Stimulated activated CD8-positive, alpha-beta memory T cell treated with anti-CD3 and anti-CD28 coated beads, Interleukin-7, amount 100 ng/mL, for 48 hours (primary cell): ENCODE data around the gene OR1M1.
"Not testable (repeated sequence)": the region's sequence is repeated elsewhere in the genome, so short reads cannot be mapped to it uniquely, and the experiment has no call there.

Experiments
- DNase-seq, 2 donors: peaks; one replicate each; pipeline ENCODE4 v3.0.0-alpha.2; 2020; ENCODE audit warnings: low read depth in 1 of 2; ENCODE audit errors: extremely low read depth in 1 of 2

OR1M1 gene, protein sequence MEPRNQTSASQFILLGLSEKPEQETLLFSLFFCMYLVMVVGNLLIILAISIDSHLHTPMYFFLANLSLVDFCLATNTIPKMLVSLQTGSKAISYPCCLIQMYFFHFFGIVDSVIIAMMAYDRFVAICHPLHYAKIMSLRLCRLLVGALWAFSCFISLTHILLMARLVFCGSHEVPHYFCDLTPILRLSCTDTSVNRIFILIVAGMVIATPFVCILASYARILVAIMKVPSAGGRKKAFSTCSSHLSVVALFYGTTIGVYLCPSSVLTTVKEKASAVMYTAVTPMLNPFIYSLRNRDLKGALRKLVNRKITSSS

DNA sequence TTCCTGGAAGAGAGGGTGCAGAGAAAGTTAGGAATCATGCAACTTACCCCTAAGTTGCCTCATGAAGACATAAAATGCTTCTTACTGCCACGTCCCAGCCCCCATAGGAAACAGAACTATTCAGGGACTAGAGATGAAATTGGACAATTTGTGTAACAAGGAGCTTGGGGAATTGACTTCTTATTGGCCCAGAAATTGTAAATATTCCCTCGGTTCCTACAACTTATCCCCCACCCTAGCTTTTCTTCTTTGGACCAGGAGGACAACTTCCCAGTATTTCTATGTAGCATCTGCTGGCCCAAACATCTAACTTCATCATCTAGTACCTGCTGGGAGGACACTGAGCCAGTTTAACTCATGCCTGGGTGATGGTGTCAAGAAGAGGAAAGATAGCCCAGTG is at the start of gene OR1M1:
Gene OR1M1 (plus strand): TSS at position 301 of the 400 bp plus-strand sequence. CDS start 6,184 bp downstream, outside the sequence.
- no peak for DNase-seq

DNA sequence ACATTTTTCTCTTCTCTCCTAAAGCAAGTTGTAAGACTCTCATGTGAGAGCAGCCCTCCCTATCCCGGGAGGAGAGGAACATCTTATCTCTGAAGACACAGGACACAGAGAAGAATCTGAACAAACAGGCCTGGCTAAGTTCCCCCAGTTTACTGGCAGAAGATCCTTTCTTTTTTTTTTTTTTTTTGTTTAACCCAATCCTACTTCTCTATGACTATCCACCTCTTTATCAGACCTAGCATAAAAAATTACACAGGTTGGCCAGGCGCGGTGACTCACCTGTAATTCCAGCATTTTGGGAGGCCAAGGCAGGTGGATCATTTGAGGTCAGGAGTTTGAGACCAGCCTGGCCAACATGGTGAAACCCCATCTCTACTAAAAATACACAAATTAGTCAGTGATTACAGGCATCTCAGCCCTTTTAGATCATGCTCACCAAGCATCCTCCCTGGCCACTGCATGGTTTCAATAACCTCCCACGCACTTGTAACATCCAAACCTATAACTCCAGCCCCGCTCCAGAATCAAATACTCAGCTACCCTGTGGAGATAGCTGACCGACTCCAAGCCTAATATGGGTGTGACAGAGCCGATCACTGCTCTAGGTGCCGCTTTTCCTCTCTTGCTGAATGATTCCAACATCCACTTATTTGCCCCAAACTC is 49.3 kb upstream of the OR1M1 start:
- DNase-seq: no peak

DNA sequence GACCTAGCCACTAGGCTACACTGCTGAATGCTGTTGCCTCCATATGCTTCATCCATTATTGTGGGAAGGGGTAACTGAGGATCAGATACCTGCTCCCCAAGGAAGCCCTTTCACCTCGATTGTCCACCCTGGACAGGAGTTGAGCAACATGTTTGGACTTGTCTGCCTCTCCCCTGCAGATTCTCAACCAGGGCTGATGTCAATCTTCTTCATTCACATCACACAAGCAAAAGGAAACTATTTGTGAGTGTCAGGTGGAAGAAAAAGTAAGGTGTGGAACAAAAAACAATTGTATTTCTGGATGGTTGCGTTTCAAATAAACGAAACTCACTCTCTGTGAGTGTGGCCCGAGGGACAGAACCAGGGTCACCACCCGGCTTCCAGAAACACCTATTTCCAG is 47.1 kb upstream of the OR1M1 start:
- DNase-seq: no peak

DNA sequence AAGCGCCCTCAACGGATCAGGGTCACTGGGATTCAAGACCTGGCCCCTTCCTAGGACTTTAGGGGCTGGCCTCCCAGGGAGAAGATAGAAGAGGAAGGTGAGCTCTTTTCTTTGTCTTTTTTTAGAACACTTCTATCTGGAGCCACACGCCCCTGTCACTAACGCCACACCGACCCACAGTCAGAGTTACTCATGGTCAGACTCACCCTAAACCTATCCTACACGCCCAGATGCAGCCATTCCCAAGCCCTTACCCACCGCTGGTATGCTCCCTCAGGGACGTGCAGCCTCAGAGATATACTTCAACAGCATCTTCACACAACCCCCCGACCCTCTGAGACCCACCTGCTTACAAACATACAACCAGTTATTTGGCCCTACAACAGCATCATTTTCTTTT is 46.7 kb upstream of the OR1M1 start:
- no peak for DNase-seq

DNA sequence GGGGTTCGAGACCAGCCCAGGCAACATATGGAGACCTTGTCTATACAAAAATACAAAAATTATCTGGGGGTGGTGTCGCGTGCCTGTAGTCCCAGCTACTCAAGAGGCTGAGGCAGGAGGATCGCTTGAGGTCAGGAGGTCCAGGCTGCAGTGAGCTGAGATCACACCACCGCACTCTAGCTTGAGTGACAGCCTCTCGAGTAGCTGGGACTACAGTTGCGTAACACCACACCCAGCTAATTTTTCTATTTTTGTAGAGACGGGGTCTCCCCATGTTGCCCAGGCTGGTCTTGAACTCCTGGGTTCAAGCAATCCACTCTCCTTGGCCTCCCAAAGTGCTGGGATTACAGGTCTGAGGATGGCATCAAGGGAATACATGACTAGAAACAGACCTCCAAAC is 45.8 kb upstream of the OR1M1 start:
- no peak for DNase-seq

DNA sequence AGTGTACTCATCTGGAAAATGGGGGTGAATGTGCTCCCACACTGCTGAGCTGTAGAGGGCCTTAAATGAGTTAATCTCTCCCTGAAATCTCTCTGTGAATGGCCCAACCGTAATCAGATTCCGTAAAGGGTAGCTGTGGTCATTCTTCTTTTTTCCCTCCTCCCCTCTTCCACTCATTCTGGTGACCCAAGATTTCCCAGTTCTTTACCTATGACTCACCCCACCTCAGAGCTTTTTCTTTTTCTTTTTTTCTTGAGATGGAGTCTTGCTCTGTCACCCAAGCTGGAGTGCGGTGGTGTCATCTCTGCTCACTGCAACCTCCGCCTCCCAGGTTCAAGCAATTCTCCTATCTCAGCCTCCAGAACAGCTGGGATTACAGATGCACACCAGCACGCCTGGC is 43.3 kb upstream of the OR1M1 start:
- DNase-seq: no peak

DNA sequence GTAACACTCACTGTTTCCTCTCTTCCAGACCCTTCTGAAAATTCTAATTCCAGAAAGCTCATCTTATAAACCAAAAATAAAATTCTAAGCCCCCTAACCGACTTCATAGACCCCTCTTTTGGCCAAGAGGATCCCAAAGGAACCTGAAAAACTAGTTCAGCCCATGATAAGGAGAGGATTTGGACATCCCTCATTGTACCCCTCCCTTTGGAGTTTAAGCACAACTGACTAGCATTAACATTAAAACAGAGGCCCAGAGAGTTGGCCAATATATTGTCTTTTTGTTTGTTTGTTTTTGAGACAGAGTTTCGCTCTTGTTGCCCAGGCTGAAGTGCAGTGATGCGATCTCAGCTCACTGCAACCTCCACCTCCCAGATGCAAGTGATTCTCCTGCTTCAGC is 42.4 kb upstream of the OR1M1 start:
- DNase-seq: no peak

DNA sequence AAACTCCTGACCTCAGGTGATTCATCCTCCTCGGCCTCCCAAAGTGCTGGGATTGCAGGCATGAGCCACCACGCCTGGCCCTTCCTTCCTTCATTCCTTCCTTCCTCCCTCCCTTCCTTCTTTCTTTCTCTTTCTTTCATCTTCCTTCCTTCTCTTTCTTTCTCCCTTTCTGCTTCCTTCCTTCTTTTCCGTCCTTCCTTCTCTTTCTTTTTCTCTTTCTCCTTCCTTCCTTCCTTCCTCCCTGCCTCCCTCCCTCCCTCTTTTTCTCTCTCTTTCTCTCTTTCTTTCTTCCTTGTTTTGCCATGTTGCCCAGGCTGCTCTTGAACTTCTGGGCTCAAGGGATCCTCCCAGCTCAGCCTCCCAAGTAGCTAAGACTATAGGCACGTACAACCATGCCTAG is 40.2 kb upstream of the OR1M1 start:
- no peak for DNase-seq

DNA sequence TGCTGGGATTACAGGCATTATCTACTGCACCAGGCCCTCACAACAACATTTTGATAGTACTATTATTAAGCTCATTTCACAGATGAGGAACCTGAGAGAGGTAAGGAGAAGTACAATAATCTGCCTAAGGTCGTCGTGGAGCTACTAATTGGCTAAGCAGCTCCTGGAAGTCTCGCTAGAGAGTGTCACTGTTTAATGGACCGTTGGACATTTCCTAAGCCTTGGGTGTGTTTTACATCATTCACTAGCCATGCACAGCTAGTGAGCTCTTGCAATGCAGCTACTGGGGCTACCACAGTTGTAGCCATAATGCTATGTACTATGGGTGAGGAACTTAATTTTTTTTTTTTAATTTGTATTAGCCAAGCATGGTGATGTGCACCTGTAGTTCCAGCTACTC is 34.0 kb upstream of the OR1M1 start:
- no peak for DNase-seq

DNA sequence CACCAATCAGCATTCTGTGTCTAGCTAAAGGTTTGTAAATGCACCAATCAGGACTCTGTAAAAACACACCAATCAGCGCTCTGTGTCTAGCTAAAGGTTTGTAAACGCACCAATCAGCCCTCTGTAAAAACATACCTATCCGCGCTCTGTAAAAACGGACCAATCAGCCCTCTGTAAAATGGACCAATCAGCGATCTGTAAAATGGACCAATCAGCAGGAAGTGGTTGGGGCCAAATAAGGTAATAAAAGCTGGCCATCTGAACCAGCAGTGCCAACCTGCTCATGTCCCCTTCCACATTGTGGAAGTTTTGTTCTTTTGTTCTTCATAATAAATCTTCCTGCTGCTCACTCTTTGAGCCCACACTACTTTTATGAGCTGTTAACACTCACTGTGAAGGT is 33.2 kb upstream of the OR1M1 start:
- DNase-seq: not testable (repeated sequence)

DNA sequence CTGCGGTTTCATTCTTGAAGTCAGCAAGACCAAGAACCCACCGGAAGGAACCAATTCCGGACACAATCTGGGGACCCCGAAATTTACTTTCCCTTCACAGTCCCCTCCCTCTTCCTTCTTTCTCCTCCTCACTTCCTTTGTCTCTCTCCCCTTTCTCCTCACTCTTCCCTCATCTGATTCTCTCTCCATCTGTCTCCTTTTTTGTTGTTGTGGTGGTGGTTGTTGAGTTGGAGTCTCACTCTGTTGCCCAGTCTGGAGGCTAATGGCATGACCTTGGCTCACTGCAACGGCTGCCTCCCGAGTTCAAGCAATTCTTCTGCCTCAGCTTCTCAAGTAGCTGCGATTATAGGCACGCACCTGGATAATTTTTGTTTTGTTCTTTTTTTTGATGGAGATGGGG is 32.7 kb upstream of the OR1M1 start:
- no peak for DNase-seq

DNA sequence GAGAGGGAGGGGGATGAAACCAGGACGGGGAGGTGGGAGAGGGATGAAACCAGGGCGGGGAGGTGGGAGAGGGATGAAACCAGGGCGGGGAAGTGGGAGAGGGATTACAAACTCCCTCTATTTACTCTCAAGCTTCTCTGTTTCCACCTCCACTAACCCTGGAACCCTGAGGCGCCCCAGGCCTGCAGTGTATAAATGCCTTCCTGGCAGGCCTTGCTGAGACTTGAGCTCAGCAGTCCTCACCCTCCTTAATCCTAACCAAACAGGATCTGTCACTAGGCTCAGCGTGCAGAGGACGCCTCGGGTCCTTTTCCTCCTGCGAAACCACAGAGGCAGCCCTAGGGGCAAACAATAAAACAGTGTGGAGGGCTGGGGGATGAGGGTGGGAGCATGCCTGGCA is 32.1 kb upstream of the OR1M1 start:
- no peak for DNase-seq

DNA sequence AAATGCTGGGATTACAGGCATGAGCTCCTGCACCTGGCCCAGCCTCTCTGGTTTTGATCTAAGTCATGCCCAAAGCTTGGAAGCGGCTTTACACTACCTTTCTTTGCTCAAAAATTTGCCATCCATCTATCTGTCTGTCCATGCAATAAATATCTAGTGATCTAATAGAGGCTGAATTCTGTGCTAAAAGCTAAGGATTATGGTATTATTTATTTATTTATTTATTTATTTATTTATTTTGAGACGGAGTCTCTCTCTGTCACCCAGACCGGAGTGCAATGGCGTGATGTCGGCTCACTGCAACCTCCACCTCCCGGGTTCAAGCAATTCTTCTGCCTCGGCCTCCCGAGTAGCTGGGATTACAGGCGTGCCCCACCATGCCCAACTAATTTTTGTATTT is 30.7 kb upstream of the OR1M1 start:
- not testable (repeated sequence) for DNase-seq

DNA sequence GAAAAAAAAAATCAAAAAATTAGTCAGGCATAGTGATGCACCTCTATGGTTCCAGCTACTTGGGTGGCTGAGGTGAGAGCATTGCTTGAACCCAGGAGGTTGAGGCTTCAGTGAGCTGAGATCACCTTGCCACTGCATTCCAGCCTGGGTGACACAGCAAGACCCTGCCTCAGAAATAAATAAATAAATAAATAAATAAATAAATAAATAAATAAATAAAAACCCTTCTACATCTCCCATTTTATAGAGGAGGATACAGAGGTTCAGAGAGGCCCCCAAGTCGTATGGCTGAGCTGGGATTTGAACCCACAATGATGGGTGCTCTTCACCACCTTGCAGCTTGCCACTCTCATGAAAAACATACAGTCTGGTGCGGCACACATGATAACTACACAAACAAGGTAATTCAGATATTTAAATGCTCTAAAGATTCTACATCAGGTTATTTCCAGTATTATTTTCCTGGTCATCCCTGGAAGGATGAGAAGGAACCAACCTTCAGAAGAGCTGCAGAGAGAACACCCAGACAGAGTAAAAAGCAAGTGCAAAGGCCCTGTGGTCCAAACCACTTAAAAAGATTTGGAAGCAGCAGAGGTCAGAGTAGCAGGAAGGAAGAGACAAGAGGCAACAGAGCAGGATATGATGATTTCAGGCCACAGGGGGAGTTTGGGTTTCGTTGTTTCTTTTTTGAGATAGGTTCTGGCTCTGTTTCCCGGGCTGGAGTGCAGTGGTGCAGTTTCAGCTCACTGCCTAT is 29.2 kb upstream of the OR1M1 start:
- no peak for DNase-seq

DNA sequence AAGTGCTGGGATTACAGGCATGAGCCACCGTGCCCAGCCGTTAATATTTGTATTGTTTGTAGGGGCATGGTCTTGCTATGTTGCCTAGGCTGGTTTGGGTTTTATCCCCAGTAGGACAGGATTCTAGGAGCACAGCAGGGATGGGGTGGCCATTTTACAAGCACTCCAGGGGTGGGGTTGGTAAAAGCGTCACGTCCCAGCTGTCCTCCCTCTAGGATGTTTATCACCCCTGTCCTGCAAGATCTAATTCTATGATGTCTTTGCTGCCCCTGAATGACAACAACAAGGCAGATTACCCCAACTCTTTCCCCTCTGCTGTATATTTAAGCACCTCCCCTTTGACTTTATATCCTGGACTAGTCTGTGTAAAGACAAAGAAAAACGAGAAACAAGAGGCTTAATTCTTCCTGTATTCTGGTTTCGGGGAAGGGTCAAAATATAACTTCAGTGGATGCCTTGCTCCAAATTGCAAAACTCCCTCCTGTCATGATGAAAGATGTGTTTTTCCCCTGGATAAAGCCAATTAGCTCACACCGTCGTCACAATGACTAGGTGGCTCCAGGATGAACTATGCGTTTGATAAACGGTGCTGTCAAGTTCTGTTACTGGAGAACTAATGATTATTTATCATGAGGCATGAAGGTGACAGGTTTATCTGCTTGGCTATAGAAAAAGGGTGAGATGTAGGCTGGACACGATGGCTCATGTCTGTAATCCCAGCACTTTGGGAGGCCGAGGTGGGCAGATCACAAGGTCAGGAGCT is 27.8 kb upstream of the OR1M1 start:
- DNase-seq: no peak

DNA sequence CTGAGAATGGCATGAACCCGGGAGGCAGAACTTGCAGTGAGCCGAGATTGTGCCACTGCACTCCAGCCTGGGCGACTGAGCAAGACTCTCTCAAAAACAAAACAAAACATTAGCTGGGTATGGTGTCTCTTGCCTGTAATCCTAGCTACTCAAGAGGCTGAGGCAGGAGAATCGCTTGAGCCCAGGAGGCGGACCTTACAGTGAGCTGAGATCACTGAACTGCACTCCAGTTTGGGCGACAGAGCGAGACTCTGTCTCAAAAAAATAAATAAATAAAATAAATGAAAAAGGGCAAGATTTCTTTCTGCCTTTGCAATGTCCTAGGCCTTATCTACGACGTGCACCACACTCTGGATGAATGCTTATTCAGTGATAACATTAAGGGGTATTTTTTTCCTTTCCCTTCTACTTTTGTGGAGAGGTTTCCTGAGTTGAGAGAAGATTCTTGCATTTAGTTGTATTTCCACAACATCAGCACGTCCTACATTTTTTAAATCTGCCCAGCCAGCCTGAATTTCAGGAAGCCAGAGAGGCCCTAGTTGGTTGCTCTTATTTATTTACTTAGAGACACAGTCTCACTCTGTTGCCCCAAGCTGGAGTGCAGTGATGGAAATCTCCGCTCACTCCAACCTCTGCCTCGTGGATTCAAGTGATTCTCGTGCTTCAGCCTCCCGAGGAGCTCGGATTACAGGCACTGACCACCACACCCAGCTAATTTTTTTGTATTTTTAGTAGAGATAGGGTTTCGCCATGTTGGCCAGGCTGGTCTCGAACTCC is 26.1 kb upstream of the OR1M1 start:
- no peak for DNase-seq

DNA sequence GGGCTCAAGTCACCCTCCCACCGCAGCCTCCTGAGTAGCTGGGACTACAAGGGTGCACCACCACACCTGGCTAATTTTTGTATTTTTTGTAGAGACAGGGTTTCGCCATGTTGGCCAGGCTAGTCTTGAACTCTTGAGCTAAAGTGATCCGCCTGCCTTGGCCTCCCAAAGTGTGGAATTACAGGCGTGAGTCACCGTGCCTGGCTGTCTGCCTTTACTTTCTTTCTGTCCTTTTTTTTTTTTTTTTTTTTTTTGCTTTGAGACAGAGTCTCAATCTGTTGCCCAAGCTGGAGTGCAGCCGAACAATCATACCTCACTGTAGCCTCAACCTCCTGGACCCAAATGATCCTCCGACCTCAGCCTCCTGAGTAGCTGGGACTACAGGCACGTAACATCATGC is 25.0 kb upstream of the OR1M1 start:
- DNase-seq: no peak

DNA sequence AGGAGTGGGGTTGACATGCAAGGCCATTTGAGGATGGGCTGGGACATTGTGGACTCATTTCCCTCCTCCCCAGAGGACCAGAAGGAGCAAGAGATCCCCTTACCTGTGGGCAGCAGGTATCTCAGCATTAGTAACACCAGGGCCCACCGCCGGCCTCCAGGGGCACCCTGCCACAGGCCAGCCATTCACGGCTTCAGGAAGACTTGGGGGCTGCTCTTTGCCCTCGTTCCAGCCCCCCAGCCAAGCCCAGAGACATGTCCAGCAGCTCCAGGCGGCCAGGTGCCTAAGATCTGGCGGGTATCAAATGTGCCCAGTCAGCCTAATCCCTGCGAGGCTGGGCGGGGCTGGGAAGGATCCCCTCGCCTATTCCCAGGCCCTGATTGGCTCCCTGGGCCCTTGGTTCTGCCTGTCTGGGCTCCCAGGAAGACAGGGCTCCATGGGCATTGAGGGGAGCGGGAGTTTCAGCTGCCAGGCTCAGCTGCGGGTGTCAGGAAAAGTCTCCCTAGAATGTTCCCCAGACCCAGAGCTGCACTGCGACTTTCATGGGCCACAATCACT is 21.3 kb upstream of the OR1M1 start:
- no peak for DNase-seq

DNA sequence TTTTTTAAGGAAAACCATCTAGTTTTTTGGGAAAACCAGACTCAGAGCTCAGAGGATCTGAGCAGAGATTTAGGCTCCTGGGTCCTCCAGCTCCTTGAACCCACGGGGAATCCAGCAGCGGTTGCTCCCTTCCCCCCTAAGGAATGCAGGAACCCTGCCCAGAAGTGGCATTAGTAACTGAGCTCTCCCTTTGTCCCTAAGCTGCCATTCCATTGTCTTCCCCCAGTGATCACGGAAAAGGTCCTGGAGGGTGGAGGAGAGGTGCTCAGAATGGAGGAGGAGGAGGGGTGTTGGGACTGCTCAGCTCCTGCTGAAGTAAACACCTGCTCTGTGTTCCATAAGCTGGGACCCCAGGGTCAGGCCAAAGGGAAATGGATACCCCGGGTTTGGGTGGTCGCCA is 16.8 kb upstream of the OR1M1 start:
- DNase-seq: no peak

DNA sequence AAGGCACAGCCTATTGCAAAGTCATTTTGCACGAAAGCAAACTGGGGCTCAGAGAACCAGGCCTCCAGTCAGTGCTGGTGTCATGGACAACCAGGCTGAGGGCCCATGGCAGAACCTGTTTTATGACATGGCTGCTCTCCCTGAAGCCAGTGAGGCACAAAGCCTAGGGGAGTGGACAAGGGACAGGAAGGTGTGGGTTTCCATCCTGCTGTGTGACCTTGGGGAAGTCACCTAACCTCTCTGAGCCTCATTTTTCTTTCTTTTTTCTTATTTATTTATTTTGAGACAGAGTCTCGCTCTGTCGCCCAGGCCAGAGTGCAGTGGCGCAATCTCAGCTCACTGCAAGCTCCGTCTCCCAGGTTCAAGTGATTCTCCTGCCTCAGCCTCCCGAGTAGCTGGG is 15.1 kb upstream of the OR1M1 start:
- DNase-seq: not testable (repeated sequence)
